H9 (cell line): ENCODE results near the gene GPR137. TPM values are rescaled to one million over a fixed set of nuclear protein-coding genes. Genes with fewer than 3 reads are reported as not detected.

Source experiments
- DNase-seq: peaks from one replicate; pipeline ENCODE4 v3.0.0-alpha.2; 2017
- H2AFZ ChIP-seq: one replicate; pipeline ENCODE4 v1.6.1; 2013; ENCODE audit warnings: mild to moderate bottlenecking, low read length, control low read depth, moderate library complexity
- H2AK5ac ChIP-seq: 2 replicates; pipeline ENCODE4 v1.6.1; 2013; ENCODE audit warnings: low read length, control low read depth, mixed read lengths; ENCODE audit not compliant: insufficient read length
- H2BK120ac ChIP-seq: one replicate; pipeline ENCODE4 v1.6.1; 2013; ENCODE audit warnings: low read depth, mild to moderate bottlenecking, low read length, control low read depth, inconsistent platforms; ENCODE audit not compliant: poor library complexity, severe bottlenecking
- H2BK12ac ChIP-seq: 2 replicates; pipeline ENCODE4 v1.6.1; 2013; ENCODE audit warnings: low read length, control low read depth, mixed read lengths, low read depth; ENCODE audit not compliant: insufficient read length
- H2BK15ac ChIP-seq: 2 replicates; pipeline ENCODE4 v1.6.1; 2013; ENCODE audit warnings: low read depth, low read length, control low read depth
- H2BK20ac ChIP-seq: one replicate; pipeline ENCODE4 v1.6.1; 2013; ENCODE audit warnings: low read depth, mild to moderate bottlenecking, low read length, control low read depth, inconsistent platforms; ENCODE audit not compliant: poor library complexity, severe bottlenecking
- H2BK5ac ChIP-seq: 2 replicates; pipeline ENCODE4 v1.6.1; 2013; ENCODE audit warnings: low read length, control low read depth, mixed read lengths; ENCODE audit not compliant: insufficient read length
- H3K14ac ChIP-seq: 2 replicates; pipeline ENCODE4 v1.6.1; 2013; ENCODE audit warnings: low read length, control low read depth; ENCODE audit not compliant: insufficient read depth
- H3K18ac ChIP-seq: 2 replicates; pipeline ENCODE4 v1.6.1; 2013; ENCODE audit warnings: low read depth, mild to moderate bottlenecking, mixed read lengths, low read length, control low read depth; ENCODE audit not compliant: insufficient read length
- H3K23ac ChIP-seq: 2 replicates; pipeline ENCODE4 v1.6.1; 2013; ENCODE audit warnings: low read length, control low read depth, mixed read lengths, low read depth; ENCODE audit not compliant: insufficient read length
- H3K23me2 ChIP-seq: 2 replicates; pipeline ENCODE4 v1.6.1; 2013; ENCODE audit warnings: low read depth, mild to moderate bottlenecking, mixed read lengths, low read length, control low read depth; ENCODE audit not compliant: insufficient read length, poor library complexity, severe bottlenecking
- H3K27ac ChIP-seq: 2 replicates; pipeline ENCODE4 v1.5.1; 2013; ENCODE audit warnings: low read length, control low read depth, mixed read lengths, low read depth; ENCODE audit not compliant: insufficient read length
- H3K27me3 ChIP-seq: 2 replicates; pipeline ENCODE4 v1.6.1; 2013; ENCODE audit warnings: low read length, control low read depth, inconsistent platforms; ENCODE audit not compliant: insufficient read depth
- H3K4ac ChIP-seq: 2 replicates; pipeline ENCODE4 v1.6.1; 2013; ENCODE audit warnings: low read depth, mild to moderate bottlenecking, control low read depth, inconsistent platforms, low read length, moderate library complexity
- H3K4me1 ChIP-seq: 2 replicates; pipeline ENCODE4 v1.6.1; 2013; ENCODE audit warnings: low read length, control low read depth, inconsistent platforms; ENCODE audit not compliant: insufficient read depth
- H3K4me2 ChIP-seq: 2 replicates; pipeline ENCODE4 v1.6.1; 2013; ENCODE audit warnings: low read length, control low read depth, mixed read lengths; ENCODE audit not compliant: insufficient read length, insufficient read depth
- H3K56ac ChIP-seq: 2 replicates; pipeline ENCODE4 v1.6.1; 2013; ENCODE audit warnings: low read depth, mild to moderate bottlenecking, mixed read lengths, low read length, control low read depth; ENCODE audit not compliant: insufficient read length
- H3K79me1 ChIP-seq: 2 replicates; pipeline ENCODE4 v1.6.1; 2013; ENCODE audit warnings: low read depth, mild to moderate bottlenecking, moderate library complexity, low read length, control low read depth, inconsistent platforms; ENCODE audit not compliant: insufficient read depth, poor library complexity, severe bottlenecking
- H3K79me2 ChIP-seq: 2 replicates; pipeline ENCODE4 v1.6.1; 2013; ENCODE audit warnings: low read length, control low read depth, inconsistent platforms; ENCODE audit not compliant: insufficient read depth
- H3K9ac ChIP-seq: 2 replicates; pipeline ENCODE4 v1.6.1; 2013; ENCODE audit warnings: low read length, control low read depth, mixed read lengths; ENCODE audit not compliant: insufficient read length; ENCODE audit errors: extremely low read depth
- H3K9me3 ChIP-seq: one replicate; pipeline ENCODE4 v1.6.1; 2013; ENCODE audit warnings: low read depth, low read length, inconsistent platforms; ENCODE audit not compliant: control insufficient read depth
- H3T11ph ChIP-seq: one replicate; pipeline ENCODE4 v1.6.1; 2013; ENCODE audit warnings: mild to moderate bottlenecking, low read length, control low read depth, inconsistent platforms
- H4K20me1 ChIP-seq: one replicate; pipeline ENCODE4 v1.6.1; 2013; ENCODE audit not compliant: control insufficient read depth, insufficient read length, insufficient read depth
- H4K5ac ChIP-seq: 2 replicates; pipeline ENCODE4 v1.6.1; 2013; ENCODE audit warnings: low read depth, mild to moderate bottlenecking, mixed read lengths, low read length, control low read depth; ENCODE audit not compliant: insufficient read length
- H4K8ac ChIP-seq: replicated peaks from 2 replicates; pipeline ENCODE4 v1.6.1; 2013; ENCODE audit warnings: low read length, control low read depth, mixed read lengths, low read depth; ENCODE audit not compliant: insufficient read length
- H4K91ac ChIP-seq: 2 replicates; pipeline ENCODE4 v1.6.1; 2013; ENCODE audit warnings: low read depth, mild to moderate bottlenecking, moderate library complexity, mixed read lengths, low read length, control low read depth; ENCODE audit not compliant: insufficient read length
- H3K27ac Mint-ChIP-seq, 3 experiments: 2 replicates in 2 of 3; 3 replicates in 1 of 3; pipeline ENCODE4 v1.8.0; 2020 to 2021; ENCODE audit warnings: mixed read lengths in 3 of 3, mild to moderate bottlenecking in 1 of 3, moderate library complexity in 1 of 3
- H3K27me3 Mint-ChIP-seq: 2 replicates; pipeline ENCODE4 v1.8.0; 2021; ENCODE audit warnings: low read depth, mild to moderate bottlenecking, moderate library complexity, mixed read lengths
- H3K36me3 Mint-ChIP-seq, 3 experiments: 2 replicates in 2 of 3; 3 replicates in 1 of 3; pipeline ENCODE4 v1.8.0; 2020 to 2021; ENCODE audit warnings: low read depth in 3 of 3, mixed read lengths in 3 of 3; ENCODE audit not compliant: insufficient read depth in 1 of 3
- H3K4me1 Mint-ChIP-seq, 2 experiments: 2 replicates each; pipeline ENCODE4 v1.8.0; 2020; ENCODE audit warnings: mixed read lengths in 2 of 2
- H3K4me3 Mint-ChIP-seq, 2 experiments: 2 replicates in 1 of 2; 3 replicates in 1 of 2; pipeline ENCODE4 v1.8.0; 2020 to 2021; ENCODE audit warnings: mild to moderate bottlenecking in 2 of 2, mixed read lengths in 2 of 2, moderate library complexity in 1 of 2
- H3K9me3 Mint-ChIP-seq, 2 experiments: 2 replicates in 1 of 2; 3 replicates in 1 of 2; pipeline ENCODE4 v1.8.0; 2020; ENCODE audit warnings: mild to moderate bottlenecking in 2 of 2, mixed read lengths in 2 of 2, moderate library complexity in 1 of 2
- WGBS: extraction: QIAGEN DNeasy Blood & Tissue Kit; methylation state at CpG from one replicate; pipeline ENCODE4 v1.1.7; 2013; ENCODE audit warnings: missing lambda C conversion rate, low lambda C conversion rate, mixed read lengths; ENCODE audit not compliant: insufficient read length; ENCODE audit errors: extremely low coverage; 5-methylcytosine and 5-hydroxymethylcytosine counted together
- total RNA-seq: library from RNA; stranded (reverse); gene quantifications from 2 replicates; pipeline ENCODE4 v1.2.1, GENCODE V29; 2021
- TF ChIP-seq, protein P1 (sequence below): fragments of 200-600 bp; sonication (generic); conservative IDR thresholded peaks from 3 replicates; pipeline ENCODE4 v1.8.0; 2021; ENCODE audit warnings: antibody characterized with exemption, mild to moderate bottlenecking

GPR137 gene
- total RNA-seq, 1 experiment from 2014 or later, result 39.6 TPM

DNA sequence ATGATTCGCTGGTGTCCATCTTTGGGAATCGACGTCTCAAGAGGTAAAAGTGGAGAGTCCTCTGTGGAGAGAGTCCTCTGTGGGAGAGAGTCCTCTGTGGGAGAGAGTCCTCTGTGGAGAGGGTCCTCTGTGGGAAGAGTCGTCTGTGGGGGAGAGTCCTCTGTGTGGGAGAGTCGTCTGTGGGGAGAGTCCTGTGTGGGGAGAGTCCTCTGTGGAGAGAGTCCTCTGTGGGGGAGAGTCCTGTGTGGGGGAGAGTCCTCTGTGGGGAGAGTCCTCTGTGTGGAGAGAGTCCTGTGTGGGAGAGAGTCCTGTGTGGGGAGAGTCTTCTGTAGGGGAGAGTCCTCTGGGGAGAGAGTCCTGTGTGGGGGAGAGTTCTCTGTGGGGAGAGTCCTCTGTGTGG, 35.4 kb downstream of the GPR137 start:
- H3T11ph ChIP-seq, result no peak overlapping the region
- Mint-ChIP-seq H3K4me3 (peak overlapping the region in 1 of 2 experiments; percentile 65; a peak in 2 of 5 replicates), H3K36me3 (peaks cover 15 to 32% (median 31%) of the 10 kb centered on the region in 3 experiments; a peak in 6 of 7 replicates), H3K9me3 (no peaks in the 10 kb centered on the region), H3K27me3 (no peaks in the 10 kb centered on the region), H3K4me1 (peaks cover 29 to 34% of the 10 kb centered on the region in 2 experiments), H3K27ac (peak overlapping the region in 2 of 3 experiments; percentile 57 to 60; a peak in 4 of 7 replicates)
- H3K4me2 ChIP-seq, result no peak overlapping the region
- no peak overlapping the region for H3K4ac ChIP-seq
- no peak overlapping the region for H4K91ac ChIP-seq
- TF ChIP-seq, protein P1, sequence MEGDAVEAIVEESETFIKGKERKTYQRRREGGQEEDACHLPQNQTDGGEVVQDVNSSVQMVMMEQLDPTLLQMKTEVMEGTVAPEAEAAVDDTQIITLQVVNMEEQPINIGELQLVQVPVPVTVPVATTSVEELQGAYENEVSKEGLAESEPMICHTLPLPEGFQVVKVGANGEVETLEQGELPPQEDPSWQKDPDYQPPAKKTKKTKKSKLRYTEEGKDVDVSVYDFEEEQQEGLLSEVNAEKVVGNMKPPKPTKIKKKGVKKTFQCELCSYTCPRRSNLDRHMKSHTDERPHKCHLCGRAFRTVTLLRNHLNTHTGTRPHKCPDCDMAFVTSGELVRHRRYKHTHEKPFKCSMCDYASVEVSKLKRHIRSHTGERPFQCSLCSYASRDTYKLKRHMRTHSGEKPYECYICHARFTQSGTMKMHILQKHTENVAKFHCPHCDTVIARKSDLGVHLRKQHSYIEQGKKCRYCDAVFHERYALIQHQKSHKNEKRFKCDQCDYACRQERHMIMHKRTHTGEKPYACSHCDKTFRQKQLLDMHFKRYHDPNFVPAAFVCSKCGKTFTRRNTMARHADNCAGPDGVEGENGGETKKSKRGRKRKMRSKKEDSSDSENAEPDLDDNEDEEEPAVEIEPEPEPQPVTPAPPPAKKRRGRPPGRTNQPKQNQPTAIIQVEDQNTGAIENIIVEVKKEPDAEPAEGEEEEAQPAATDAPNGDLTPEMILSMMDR, result no peak
- no peaks in the 10 kb centered on the region for H3K79me1 ChIP-seq
- H2BK12ac ChIP-seq, result no peak overlapping the region
- no peak overlapping the region for H2AK5ac ChIP-seq
- H4K5ac ChIP-seq, result no peak overlapping the region
- no peak overlapping the region for H2AFZ ChIP-seq
- H2BK5ac ChIP-seq, result no peak overlapping the region
- H3K23me2 ChIP-seq, result peaks cover 3% of the 10 kb centered on the region
- no peaks in the 10 kb centered on the region for H3K27me3 ChIP-seq
- H4K20me1 ChIP-seq, result peaks cover 2% of the 10 kb centered on the region
- no CpG with 5 or more reads among the region's 5 CpGs for WGBS
- H3K14ac ChIP-seq, result no peak overlapping the region
- no peaks in the 10 kb centered on the region; the same call in 1 of the 2 replicates for H3K4me1 ChIP-seq
- H2BK15ac ChIP-seq, result no peak overlapping the region
- H2BK20ac ChIP-seq, result no peak overlapping the region
- no peaks in the 10 kb centered on the region for H3K79me2 ChIP-seq
- H3K23ac ChIP-seq, result no peak overlapping the region
- no peak for DNase-seq
- H3K9ac ChIP-seq, result no peak overlapping the region
- no peak overlapping the region for H3K27ac ChIP-seq
- H3K18ac ChIP-seq, result no peak overlapping the region
- H4K8ac ChIP-seq, result no peak overlapping the region
- no peaks in the 10 kb centered on the region for H3K9me3 ChIP-seq
- H3K56ac ChIP-seq, result no peak overlapping the region
- no peak overlapping the region for H2BK120ac ChIP-seq
